ENCODE results near the gene SRPK2.

SRPK2 gene

DNA sequence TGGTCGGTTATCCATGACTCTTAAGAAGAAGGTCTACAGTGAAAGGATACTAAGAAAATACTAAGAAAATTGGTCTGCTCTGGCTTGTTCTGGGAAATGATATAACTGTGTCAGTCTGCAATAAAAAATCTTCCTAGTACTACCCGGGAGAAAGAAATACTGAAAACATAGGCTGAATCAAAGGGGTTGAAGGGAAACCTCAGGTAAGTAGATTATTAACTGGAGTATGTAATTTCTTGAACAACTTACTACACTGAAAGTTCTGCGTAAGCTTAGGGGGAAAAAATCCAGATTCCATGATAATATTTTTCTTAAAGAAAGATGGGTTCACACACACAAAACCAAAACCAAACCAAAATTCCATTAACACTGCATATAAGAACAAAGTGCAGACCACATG is 231.4 kb downstream of the SRPK2 start:
- H3K27ac ChIP-seq: no peak overlapping the region
- H2AFZ ChIP-seq (ENCODE audit: low read depth): no peak overlapping the region

GRCh38 chr7:105156731-105157130 is 232.0 kb downstream of the SRPK2 start:
- Histone ChIP-seq H3K9ac (no peak overlapping the region), H3K79me2 (ENCODE audit: insufficient read depth, low read depth) (no peaks in the 10 kb centered on the region), H4K20me1 (ENCODE audit: insufficient read depth) (no peaks in the 10 kb centered on the region), H3K36me3 (ENCODE audit: insufficient read depth) (no peaks in the 10 kb centered on the region), H2AFZ (ENCODE audit: low read depth) (no peak overlapping the region), H3K4me1 (ENCODE audit: low read depth, poor library complexity, severe bottlenecking) (no peaks in the 10 kb centered on the region), H3K4me2 (no peak overlapping the region), H3K27ac (no peak overlapping the region), H3K27me3 (ENCODE audit: insufficient read depth, low read depth) (no peaks in the 10 kb centered on the region), H3K4me3 (IDR thresholded peaks at IDR 0.05; ENCODE audit: insufficient read depth, low read depth, low read length) (no peak overlapping the region)
- TF ChIP-seq CTCF (conservative IDR thresholded peaks at IDR 0.05; ENCODE audit: low read depth, low read length): no peak

More for the DNA sequence above, 231.4 kb downstream of the SRPK2 start:
- H4K20me1 ChIP-seq (ENCODE audit: insufficient read depth): no peaks in the 10 kb centered on the region
- no peak overlapping the region for H3K4me2 ChIP-seq
- no peak overlapping the region for H3K4me3 ChIP-seq (IDR thresholded peaks at IDR 0.05; ENCODE audit: insufficient read depth, low read depth, low read length)
- no peak for TF ChIP-seq CTCF (conservative IDR thresholded peaks at IDR 0.05; ENCODE audit: low read depth, low read length)
- no peaks in the 10 kb centered on the region for H3K36me3 ChIP-seq (ENCODE audit: insufficient read depth)
- H3K27me3 ChIP-seq (ENCODE audit: insufficient read depth, low read depth): no peaks in the 10 kb centered on the region
- no peaks in the 10 kb centered on the region for H3K4me1 ChIP-seq (ENCODE audit: low read depth, poor library complexity, severe bottlenecking)
- no peaks in the 10 kb centered on the region for H3K79me2 ChIP-seq (ENCODE audit: insufficient read depth, low read depth)
- no peak overlapping the region for H3K9ac ChIP-seq

GRCh38 chr7:105154084-105154483 is 234.6 kb downstream of the SRPK2 start:
- no peak overlapping the region for H3K9ac ChIP-seq
- no peaks in the 10 kb centered on the region for H3K4me1 ChIP-seq (ENCODE audit: low read depth, poor library complexity, severe bottlenecking)
- no peaks in the 10 kb centered on the region for H3K27me3 ChIP-seq (ENCODE audit: insufficient read depth, low read depth)
- H3K4me3 ChIP-seq (IDR thresholded peaks at IDR 0.05; ENCODE audit: insufficient read depth, low read depth, low read length): no peak overlapping the region
- TF ChIP-seq CTCF (conservative IDR thresholded peaks at IDR 0.05; ENCODE audit: low read depth, low read length): no peak
- H3K36me3 ChIP-seq (ENCODE audit: insufficient read depth): no peaks in the 10 kb centered on the region
- no peaks in the 10 kb centered on the region for H4K20me1 ChIP-seq (ENCODE audit: insufficient read depth)
- H3K27ac ChIP-seq: no peak overlapping the region
- no peak overlapping the region for H2AFZ ChIP-seq (ENCODE audit: low read depth)
- H3K79me2 ChIP-seq (ENCODE audit: insufficient read depth, low read depth): no peaks in the 10 kb centered on the region
- no peak overlapping the region for H3K4me2 ChIP-seq

- Histone ChIP-seq H3K9ac (no peak overlapping the region), H3K4me3 (IDR thresholded peaks at IDR 0.05; ENCODE audit: insufficient read depth, low read depth, low read length) (no peak overlapping the region), H3K36me3 (ENCODE audit: insufficient read depth) (no peaks in the 10 kb centered on the region), H3K4me2 (no peak overlapping the region), H4K20me1 (ENCODE audit: insufficient read depth) (no peaks in the 10 kb centered on the region), H3K4me1 (ENCODE audit: low read depth, poor library complexity, severe bottlenecking) (no peaks in the 10 kb centered on the region), H3K27ac (no peak overlapping the region), H3K27me3 (ENCODE audit: insufficient read depth, low read depth) (no peaks in the 10 kb centered on the region), H2AFZ (ENCODE audit: low read depth) (no peak overlapping the region), H3K79me2 (ENCODE audit: insufficient read depth, low read depth) (no peaks in the 10 kb centered on the region)
- TF ChIP-seq CTCF (conservative IDR thresholded peaks at IDR 0.05; ENCODE audit: low read depth, low read length): no peak
Observed at GRCh38 chr7:105153531-105153930, 235.2 kb downstream of the SRPK2 start.
